ENCODE measurements around the gene SNTA1. TPM values are rescaled to one million over a fixed set of nuclear protein-coding genes. Genes with fewer than 3 reads are reported as not detected.
"Not testable (repeated sequence)": the region's sequence is repeated elsewhere in the genome, so short reads cannot be mapped to it uniquely, and the experiment has no call there.

SNTA1 gene
- 1 to 10 TPM; 4.5 to 5.7 TPM for total RNA-seq

- no peaks in the 10 kb centered on the region for H3K36me3 ChIP-seq
- H3K4me3 ChIP-seq, result peak within 1 kb of the TSS; percentile 71
- H3K27ac ChIP-seq, result peak within 1 kb of the TSS; percentile 69
- intact Hi-C loops (cut with DNase I), result no loop called here
- no peaks in the 10 kb centered on the region for H3K4me1 ChIP-seq
- peak; percentile 96 for DNase-seq
- TF ChIP-seq, protein P1, sequence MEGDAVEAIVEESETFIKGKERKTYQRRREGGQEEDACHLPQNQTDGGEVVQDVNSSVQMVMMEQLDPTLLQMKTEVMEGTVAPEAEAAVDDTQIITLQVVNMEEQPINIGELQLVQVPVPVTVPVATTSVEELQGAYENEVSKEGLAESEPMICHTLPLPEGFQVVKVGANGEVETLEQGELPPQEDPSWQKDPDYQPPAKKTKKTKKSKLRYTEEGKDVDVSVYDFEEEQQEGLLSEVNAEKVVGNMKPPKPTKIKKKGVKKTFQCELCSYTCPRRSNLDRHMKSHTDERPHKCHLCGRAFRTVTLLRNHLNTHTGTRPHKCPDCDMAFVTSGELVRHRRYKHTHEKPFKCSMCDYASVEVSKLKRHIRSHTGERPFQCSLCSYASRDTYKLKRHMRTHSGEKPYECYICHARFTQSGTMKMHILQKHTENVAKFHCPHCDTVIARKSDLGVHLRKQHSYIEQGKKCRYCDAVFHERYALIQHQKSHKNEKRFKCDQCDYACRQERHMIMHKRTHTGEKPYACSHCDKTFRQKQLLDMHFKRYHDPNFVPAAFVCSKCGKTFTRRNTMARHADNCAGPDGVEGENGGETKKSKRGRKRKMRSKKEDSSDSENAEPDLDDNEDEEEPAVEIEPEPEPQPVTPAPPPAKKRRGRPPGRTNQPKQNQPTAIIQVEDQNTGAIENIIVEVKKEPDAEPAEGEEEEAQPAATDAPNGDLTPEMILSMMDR (IDR thresholded peaks at IDR 0.05), result no peak
- H3K9me3 ChIP-seq, result no peaks in the 10 kb centered on the region
- no peaks in the 10 kb centered on the region for H3K27me3 ChIP-seq
- peak within 1 kb of the TSS; percentile 66 to 86 for H3K9ac ChIP-seq (ENCODE audit: low read depth in 2 of 2, low read length in 2 of 2)
Measured at GRCh38 chr20:33443512-33444239, at the start of gene SNTA1. Gene SNTA1, minus strand, starts transcription at chr20:33443763. Its CDS starts 143 bp downstream, at chr20:33443620.

DNA sequence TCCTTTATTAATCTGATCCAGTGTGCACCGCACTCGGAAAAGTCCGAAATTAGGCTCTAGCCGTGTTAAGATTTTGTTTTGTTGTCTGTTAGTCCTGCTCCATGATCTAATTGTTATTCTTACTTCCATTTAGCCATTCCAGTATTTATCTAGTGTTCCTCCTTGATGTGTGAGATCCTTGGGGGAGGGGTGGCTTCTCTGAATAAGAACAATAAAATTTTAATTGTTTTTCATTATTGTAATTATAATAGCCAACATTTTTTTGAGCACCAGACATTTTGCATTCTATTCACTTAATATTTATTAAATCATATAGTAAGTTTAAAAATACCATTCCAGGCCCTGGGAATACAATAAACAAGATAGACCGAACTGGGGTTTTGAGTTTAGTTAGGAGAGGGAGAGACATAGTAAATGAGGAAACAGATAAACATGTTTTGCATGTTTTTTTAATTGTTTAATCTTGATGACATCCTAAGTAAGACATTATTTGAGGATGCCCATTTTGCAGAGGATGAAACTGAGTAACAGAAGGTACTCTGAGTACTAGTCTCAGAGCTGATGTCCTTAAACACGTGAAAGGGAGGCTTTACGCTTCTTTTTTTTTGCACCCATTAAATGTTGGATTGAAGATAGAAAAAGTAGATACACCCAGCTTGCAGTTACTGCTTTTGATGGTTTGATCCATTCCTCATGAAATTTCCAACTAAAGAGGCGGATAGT, 47.5 kb upstream of the SNTA1 start:
- Histone ChIP-seq H3K27me3 (no peaks in the 10 kb centered on the region), H3K4me1 (no peaks in the 10 kb centered on the region), H3K27ac (no peak overlapping the region), H3K36me3 (no peaks in the 10 kb centered on the region), H3K9me3 (no peaks in the 10 kb centered on the region), H3K9ac (ENCODE audit: low read depth in 2 of 2, low read length in 2 of 2) (peak overlapping the region; percentile 92 to 94), H3K4me3 (peak overlapping the region; percentile 96)
- intact Hi-C loops (cut with DNase I), result loop anchor here (10.0 kb wide), 1 partner anchor 94 kb away; no protein-coding TSS in a partner anchor
- TF ChIP-seq, protein P1 (IDR thresholded peaks at IDR 0.05), result no peak
- no peak for DNase-seq

GRCh38 chr20:33490023-33490933, 46.7 kb upstream of the SNTA1 start, which contains the start of gene CBFA2T2:
Gene CBFA2T2, plus strand, starts transcription at chr20:33490096. Its CDS starts 172 bp downstream, at chr20:33490268.
- H3K27me3 ChIP-seq, result no peaks in the 10 kb centered on the region
- peak within 1 kb of the TSS; percentile 96 for H3K4me3 ChIP-seq
- intact Hi-C loops (cut with DNase I), result loop anchor here (10.0 kb wide), 1 partner anchor 95 kb away; no protein-coding TSS in a partner anchor
- no peaks in the 10 kb centered on the region for H3K36me3 ChIP-seq
- DNase-seq, result peak; percentile 67
- no peaks in the 10 kb centered on the region for H3K9me3 ChIP-seq
- peak within 1 kb of the TSS; percentile 92 to 94 for H3K9ac ChIP-seq (ENCODE audit: low read depth in 2 of 2, low read length in 2 of 2)
- no peaks in the 10 kb centered on the region for H3K4me1 ChIP-seq
- TF ChIP-seq, protein P1 (IDR thresholded peaks at IDR 0.05), result no peak
- H3K27ac ChIP-seq, result peak within 1 kb of the TSS; percentile 97

DNA sequence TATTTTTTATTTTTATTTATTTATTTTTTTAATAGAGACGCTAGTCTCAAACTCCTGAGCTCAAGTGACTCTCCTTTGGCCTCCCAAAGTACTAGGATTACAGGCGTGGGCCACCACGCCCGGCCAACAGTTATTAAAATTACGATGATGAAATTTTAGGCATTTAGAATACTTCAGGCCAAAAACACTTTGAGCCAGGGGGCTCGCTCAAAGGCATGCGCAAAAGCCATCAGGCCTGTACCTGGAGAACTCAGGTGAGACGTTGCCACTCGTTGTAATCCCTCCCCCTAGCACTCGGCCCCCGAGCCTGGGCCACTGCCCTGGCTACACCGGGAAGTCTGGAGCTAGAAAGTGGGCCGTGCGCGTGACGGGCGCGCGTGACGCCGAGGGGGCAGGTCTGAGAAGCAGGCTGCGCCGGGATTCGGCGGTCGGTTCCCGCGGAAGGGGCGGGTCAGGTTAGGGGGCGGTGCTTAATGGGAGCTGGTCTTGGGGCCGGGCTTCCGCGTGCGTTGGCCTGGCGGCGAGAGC, 46.0 kb upstream of the SNTA1 start:
- intact Hi-C loops (cut with DNase I), result loop anchor here (10.0 kb wide), 1 partner anchor 95 kb away; no protein-coding TSS in a partner anchor
- Histone ChIP-seq H3K27ac (peak overlapping the region; percentile 88), H3K4me3 (peak overlapping the region; percentile 32), H3K4me1 (no peaks in the 10 kb centered on the region), H3K27me3 (no peaks in the 10 kb centered on the region), H3K9me3 (no peaks in the 10 kb centered on the region), H3K9ac (ENCODE audit: low read depth in 2 of 2, low read length in 2 of 2) (peak overlapping the region; percentile 66 to 68), H3K36me3 (no peaks in the 10 kb centered on the region)
- TF ChIP-seq, protein P1 (IDR thresholded peaks at IDR 0.05), result no peak
- peak; percentile 100 for DNase-seq

DNA sequence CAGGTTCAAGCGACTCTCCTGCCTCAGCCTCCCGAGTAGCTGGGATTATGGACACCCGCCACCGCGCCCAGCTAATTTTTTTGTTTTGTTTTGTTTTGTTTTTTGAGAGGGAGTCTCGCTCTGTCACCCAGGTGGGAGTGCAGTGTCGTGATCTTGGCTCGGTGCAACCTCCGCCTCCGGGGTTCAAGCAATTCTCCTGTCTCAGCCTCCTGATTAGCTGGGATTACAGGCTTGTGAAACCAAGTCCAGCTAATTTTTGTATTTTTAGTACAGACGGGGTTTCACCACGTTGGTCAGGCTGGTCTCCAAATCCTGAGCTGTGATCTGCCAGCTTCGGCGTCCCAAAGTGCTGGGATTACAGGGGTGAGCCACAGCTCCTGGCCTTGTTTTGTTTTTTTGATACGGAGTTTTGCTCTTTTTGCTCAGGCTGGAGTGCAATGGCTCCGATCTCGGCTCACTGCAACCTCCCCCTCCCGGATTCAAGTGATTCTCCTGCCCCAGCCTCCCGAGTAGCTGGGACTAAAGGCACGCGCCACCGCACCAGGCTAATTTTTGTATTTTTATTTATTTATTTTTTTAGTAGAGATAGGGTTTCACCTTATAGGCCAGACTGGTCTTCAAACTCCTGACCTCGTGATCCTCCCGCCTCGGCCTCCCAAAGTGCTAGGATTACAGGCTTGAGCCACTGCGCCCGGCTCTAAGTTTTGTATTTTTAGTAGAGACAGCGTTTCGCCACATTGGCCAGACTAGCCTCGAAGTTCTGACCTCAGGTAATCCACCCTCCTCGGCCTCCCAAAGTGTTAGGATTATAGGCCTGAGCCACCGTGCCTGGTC, 45.3 kb upstream of the SNTA1 start:
- peak; percentile 29 for DNase-seq
- H3K4me1 ChIP-seq; H3K36me3 ChIP-seq; H3K9me3 ChIP-seq; H3K27me3 ChIP-seq; intact Hi-C loops (cut with DNase I): not testable (repeated sequence)
- Histone ChIP-seq H3K9ac (ENCODE audit: low read depth in 2 of 2, low read length in 2 of 2) (peak overlapping the region in 1 of 2 donors; percentile 68), H3K27ac (peak overlapping the region; percentile 88), H3K4me3 (peak overlapping the region; percentile 32)

All from colonic mucosa (tissue), 4 donors.